Effector memory CD4-positive, alpha-beta T cell (primary cell): ENCODE data around the gene LAMA1.

Experiments
- DNase-seq, 3 donors: peaks; one replicate each; pipeline ENCODE4 v3.0.0-alpha.2; 2020
- H3K27ac ChIP-seq: 2 replicates; pipeline ENCODE4 v1.7.0; 2013; ENCODE audit warnings: mild to moderate bottlenecking, low read length, moderate library complexity; ENCODE audit not compliant: insufficient read depth, poor library complexity, severe bottlenecking
- H3K27me3 ChIP-seq: replicated peaks from 2 replicates; pipeline ENCODE4 v1.7.0; 2013; ENCODE audit warnings: mild to moderate bottlenecking, low read length; ENCODE audit not compliant: insufficient read depth, control insufficient read depth, poor library complexity, severe bottlenecking
- H3K36me3 ChIP-seq: 2 replicates; pipeline ENCODE4 v1.7.0; 2013; ENCODE audit warnings: mild to moderate bottlenecking, low read length, moderate library complexity; ENCODE audit not compliant: control insufficient read depth, insufficient read depth
- H3K4me1 ChIP-seq: 2 replicates; pipeline ENCODE4 v1.7.0; 2013; ENCODE audit warnings: low read length, mild to moderate bottlenecking; ENCODE audit not compliant: control insufficient read depth, insufficient read depth, poor library complexity, severe bottlenecking
- H3K4me3 ChIP-seq: 2 replicates; pipeline ENCODE4 v1.7.0; 2013; ENCODE audit warnings: low read length, low read depth, mild to moderate bottlenecking; ENCODE audit not compliant: insufficient read depth, poor library complexity, severe bottlenecking
- H3K9me3 ChIP-seq: 2 replicates; pipeline ENCODE4 v1.7.0; 2013; ENCODE audit warnings: mild to moderate bottlenecking, low read length, moderate library complexity; ENCODE audit not compliant: control insufficient read depth

Gene LAMA1

DNA sequence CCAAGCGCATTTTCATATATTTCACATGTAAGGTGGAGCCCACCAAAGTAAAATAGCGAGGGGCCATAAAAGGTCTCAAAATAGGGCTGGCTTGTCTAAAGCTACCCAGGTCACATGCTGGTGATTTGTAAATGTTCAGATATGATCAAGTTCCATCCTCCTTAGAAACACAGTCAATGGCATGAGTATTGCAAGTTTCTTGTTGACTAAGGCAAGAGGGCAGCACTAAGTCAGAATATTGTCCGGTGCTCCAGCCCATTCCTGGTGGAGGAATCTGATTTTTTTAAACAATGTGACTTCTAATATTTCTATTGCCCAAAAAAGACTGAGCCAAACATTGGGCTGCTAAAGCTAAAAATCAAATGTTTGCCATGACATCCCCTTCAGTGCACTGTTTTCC lies 85.1 kb downstream of the LAMA1 start:
- no peaks in the 10 kb centered on the region for H3K9me3 ChIP-seq
- no peaks in the 10 kb centered on the region for H3K4me1 ChIP-seq
- H3K36me3 ChIP-seq: no peaks in the 10 kb centered on the region
- H3K4me3 ChIP-seq: no peak overlapping the region
- H3K27ac ChIP-seq: no peak overlapping the region
- no peak for DNase-seq
- H3K27me3 ChIP-seq: no peaks in the 10 kb centered on the region

DNA sequence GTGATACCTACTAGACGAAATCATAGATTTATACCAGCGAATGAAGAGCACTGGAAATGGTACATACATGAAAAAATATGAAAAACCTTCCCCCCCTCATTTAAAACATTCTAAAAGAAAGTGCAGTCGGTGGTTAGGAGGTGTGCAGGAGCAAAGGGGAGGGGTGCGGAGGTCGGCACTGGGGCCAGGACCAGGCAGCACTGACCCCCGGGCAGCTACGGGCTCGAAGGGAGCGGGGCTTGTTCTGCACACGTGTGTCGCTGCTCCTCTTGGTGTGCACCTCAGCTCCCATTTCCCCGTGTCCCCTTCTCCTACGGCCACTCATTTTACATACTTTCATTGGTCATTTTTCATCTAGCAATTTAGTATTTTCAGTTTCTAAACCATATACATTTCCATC lies 89.0 kb downstream of the LAMA1 start:
- no peaks in the 10 kb centered on the region for H3K9me3 ChIP-seq
- no peak for DNase-seq
- H3K4me1 ChIP-seq: no peaks in the 10 kb centered on the region
- no peak overlapping the region for H3K27ac ChIP-seq
- H3K27me3 ChIP-seq: no peaks in the 10 kb centered on the region
- H3K4me3 ChIP-seq: no peak overlapping the region
- H3K36me3 ChIP-seq: no peaks in the 10 kb centered on the region

DNA sequence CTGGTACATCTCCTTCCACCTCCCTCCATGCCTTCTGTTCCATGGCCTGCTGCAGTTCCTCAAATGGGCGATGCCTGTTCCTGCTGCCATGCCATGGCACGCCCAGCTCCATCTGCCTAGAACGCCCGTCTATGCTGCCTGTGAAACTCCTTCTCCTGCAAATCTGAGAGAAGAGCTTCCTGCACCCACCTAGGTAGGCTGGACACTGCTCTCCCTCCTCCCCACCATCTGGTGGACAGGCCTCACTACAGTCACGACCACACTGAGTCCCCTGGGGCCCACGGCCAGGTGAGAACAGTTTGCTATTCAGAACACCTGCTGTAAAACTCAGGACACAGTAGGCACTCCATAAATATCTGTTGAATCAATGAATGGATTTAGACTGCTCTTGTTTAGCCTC lies 92.4 kb downstream of the LAMA1 start:
- Histone ChIP-seq H3K9me3 (no peaks in the 10 kb centered on the region), H3K4me1 (no peaks in the 10 kb centered on the region), H3K36me3 (no peaks in the 10 kb centered on the region), H3K27me3 (no peaks in the 10 kb centered on the region), H3K4me3 (no peak overlapping the region), H3K27ac (no peak overlapping the region)
- DNase-seq: no peak

DNA sequence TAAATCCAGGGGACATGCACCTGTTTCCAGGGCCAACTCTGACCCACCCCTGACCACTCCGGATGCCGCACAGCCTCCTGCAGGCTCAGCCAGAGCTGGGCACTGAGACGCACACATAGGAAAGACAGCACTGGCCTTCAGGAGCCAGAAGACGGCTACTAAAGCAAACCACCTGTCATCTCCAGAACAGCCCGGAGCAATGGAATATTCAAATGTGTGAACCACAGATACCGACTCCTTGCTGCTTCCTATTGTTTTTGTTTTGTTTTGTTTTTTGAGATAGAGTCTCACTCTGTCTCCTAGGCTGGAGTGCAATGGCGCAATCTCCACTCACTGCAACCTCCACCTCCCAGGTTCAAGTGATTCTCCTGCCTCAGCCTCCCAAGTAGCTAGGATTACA lies 94.0 kb downstream of the LAMA1 start:
- Histone ChIP-seq H3K27me3 (no peaks in the 10 kb centered on the region), H3K4me1 (no peaks in the 10 kb centered on the region), H3K27ac (no peak overlapping the region), H3K36me3 (no peaks in the 10 kb centered on the region), H3K4me3 (no peak overlapping the region), H3K9me3 (no peaks in the 10 kb centered on the region)
- no peak for DNase-seq

DNA sequence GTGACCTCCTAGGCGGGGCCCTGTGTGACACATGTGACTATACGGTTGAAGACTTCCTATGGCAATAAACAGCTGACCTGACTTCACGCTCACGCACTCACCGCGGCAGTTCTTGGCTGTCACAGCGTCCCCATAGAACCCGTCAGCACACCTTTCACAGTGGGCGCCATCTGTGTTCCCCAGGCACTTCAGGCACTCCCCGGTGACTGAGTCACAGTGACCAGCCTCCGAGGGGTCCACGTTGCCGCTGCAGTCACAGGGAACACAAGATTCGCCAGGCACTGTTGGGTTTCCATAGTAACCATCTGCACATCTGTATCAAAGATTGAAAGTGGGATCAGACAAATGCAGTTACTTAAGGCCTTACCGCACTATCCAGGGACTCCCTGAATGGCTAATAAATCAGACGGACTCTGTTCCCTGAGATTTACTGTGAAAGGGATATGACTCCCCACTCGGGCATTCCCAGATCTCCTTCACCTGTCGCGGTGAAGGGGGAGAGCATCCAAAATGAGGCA lies 94.5 kb downstream of the LAMA1 start:
- no peak overlapping the region for H3K27ac ChIP-seq
- no peaks in the 10 kb centered on the region for H3K27me3 ChIP-seq
- no peak for DNase-seq
- H3K4me3 ChIP-seq: no peak overlapping the region
- no peaks in the 10 kb centered on the region for H3K4me1 ChIP-seq
- H3K9me3 ChIP-seq: no peaks in the 10 kb centered on the region
- H3K36me3 ChIP-seq: no peaks in the 10 kb centered on the region

DNA sequence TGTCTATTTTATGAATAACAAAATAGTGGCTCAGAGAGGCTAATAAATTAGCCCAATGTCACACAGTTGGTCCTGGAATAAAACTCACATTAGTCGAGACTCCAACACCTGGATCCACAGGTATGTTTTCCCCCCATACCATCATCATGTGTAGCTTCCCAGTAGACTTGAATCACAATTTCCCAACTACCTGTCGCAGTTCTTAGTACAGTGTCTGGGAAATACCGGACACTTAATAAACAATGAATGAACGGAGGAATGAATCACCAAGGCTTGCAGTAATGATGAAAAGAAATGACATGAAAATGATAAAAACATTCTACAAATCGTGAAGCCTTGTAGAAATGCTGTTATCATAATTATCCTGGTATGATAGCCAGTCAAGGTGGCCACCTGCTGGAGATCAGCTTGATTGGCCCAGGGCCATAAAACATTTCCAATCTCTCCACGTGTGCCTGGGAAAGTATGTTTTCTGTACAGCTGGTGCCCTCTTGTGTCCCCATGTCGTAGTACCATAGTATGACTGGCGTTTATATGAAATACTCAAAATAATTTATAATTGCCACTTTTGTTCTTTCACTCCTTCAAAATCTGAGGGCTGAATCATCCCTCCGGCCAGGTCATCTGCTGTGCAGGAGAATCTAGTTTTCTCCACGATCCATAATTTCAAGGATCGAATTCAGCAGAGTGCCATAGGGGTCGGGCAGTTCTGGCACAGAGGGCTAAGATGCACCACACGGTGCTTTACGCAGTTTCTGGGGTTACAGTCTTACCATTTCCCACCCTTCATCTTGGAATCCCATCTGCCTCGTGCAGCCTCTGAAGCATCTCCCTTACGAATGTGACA lies 95.4 kb downstream of the LAMA1 start:
- no peak for DNase-seq
- no peak overlapping the region for H3K27ac ChIP-seq
- H3K4me3 ChIP-seq: no peak overlapping the region
- no peaks in the 10 kb centered on the region for H3K36me3 ChIP-seq
- no peaks in the 10 kb centered on the region for H3K4me1 ChIP-seq
- H3K9me3 ChIP-seq: no peaks in the 10 kb centered on the region
- H3K27me3 ChIP-seq: no peaks in the 10 kb centered on the region

DNA sequence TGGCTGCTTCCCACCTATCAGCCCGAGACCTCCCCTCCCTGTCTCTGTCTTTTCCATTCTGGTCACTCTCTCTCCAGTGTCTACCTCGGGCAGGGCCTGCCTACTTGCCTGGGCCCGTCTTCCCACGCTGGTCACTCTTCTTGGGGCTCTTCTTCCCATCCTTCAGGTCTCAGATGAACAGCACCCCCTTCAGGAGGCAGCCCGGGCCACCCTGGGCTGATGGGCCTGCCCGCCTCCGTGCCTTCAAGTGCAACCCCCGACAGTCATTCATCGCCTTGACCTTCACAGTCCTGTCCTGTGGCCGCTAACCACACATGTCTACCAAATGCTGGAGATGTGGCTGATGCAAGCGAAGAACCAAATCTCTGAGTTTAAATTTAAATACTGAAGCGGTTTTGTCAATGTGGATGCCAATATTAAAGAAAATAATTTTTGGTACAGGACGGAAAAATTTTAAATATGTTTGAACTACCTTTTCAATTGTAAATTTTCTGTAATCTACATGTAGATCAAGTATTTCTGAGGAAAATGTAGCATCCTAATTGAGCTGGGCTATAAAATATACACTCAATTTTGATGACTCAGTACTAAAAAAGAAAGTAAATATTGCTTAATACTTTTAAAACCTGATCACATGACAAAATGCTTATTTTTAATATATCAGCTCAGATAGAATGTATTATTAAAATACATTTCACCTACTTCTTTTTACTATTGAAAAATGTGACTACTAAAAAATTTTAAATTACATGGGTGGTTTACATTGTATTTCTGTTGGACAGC lies 96.4 kb downstream of the LAMA1 start:
- Histone ChIP-seq H3K9me3 (no peaks in the 10 kb centered on the region), H3K27ac (no peak overlapping the region), H3K4me1 (no peaks in the 10 kb centered on the region), H3K4me3 (no peak overlapping the region), H3K27me3 (no peaks in the 10 kb centered on the region), H3K36me3 (no peaks in the 10 kb centered on the region)
- no peak for DNase-seq

DNA sequence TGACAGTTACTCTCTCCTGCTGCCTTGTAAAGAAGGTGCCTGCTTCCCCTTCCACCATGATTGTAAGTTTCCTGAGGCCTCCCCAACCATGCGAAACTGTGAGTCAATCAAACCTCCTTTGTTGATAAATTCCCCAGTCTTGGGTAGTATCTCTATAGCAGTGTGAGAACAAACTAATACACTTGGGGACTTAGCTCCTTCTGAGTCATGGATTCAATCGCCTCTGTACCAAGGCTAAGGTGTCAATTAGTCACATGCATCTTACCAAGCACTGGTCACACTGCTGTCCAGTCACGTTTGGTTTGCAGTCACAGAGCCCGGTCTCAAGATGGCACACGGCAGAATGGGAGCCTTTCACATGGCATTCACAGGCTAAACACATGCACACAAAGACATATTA lies 100.6 kb downstream of the LAMA1 start:
- Histone ChIP-seq H3K36me3 (no peaks in the 10 kb centered on the region), H3K4me1 (no peaks in the 10 kb centered on the region)

DNA sequence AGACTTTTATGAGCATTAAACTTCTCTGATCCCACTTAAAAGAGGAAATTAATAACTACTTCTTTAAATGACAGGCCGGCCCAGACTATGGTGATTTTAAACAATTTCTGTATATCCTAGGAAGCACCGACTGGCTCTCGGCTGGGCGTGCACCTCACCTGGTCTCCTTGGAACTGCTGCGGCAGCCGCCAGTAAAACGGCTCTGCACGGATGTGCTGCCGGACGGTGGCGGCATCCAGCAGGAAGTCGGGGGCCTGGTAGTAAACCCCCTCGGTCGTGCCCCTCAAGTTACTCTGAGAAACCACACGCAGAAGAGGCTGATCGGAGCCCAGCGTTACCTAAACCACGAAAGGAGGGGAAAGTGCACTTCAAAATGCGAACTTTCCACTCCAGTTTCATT lies 106.5 kb downstream of the LAMA1 start:
- Histone ChIP-seq H3K9me3 (no peaks in the 10 kb centered on the region), H3K27me3 (no peaks in the 10 kb centered on the region), H3K4me3 (no peak overlapping the region), H3K4me1 (no peaks in the 10 kb centered on the region), H3K36me3 (no peaks in the 10 kb centered on the region), H3K27ac (no peak overlapping the region)
- DNase-seq: no peak

More for the DNA sequence above, 100.6 kb downstream of the LAMA1 start:
- no peak for DNase-seq
- H3K27ac ChIP-seq: no peak overlapping the region
- no peaks in the 10 kb centered on the region for H3K27me3 ChIP-seq
- H3K9me3 ChIP-seq: no peaks in the 10 kb centered on the region
- no peak overlapping the region for H3K4me3 ChIP-seq

DNA sequence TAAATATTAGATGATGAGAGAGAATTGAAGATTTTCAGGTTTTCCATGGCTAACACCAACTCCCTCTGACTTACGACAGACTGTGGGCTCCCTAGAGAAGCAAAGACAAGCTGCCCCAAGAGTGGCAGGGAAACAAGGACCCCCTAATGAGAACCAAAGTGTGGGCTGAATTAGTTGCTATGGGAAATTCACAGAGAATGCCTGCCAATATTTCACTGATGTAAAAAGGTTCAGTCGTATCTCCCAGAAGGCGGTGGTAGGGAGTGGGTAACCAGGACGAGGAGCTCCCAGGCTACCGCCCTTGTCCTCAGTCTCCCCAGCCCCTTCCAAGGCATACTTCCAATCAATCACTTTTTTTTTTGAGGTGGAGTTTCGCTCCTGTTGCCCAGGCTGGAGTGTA lies 113.6 kb downstream of the LAMA1 start:
- no peak for DNase-seq
- Histone ChIP-seq H3K4me3 (no peak overlapping the region), H3K4me1 (no peaks in the 10 kb centered on the region), H3K27me3 (no peaks in the 10 kb centered on the region), H3K27ac (no peak overlapping the region), H3K36me3 (no peaks in the 10 kb centered on the region), H3K9me3 (no peaks in the 10 kb centered on the region)
